ENCODE results near the gene SKP1.

DNA sequence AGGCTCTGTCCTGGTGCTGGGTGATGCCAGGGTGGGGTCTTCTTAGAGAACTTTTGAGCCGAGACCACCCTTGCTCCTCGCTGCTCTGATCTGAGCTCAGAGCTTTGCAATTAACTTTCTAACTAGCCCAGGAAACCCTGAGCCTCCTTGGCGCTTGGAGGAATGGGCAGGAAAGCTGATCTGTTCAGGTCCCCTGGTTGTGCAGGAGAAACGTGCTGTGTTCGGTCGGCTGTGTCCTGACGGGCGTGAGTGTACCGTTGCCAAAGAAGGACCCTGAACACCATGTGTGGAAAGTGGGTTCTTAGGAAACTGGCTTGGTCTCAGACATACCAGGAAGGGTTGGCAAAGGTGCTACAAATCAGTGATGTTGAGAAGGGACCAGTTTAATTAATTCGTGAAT is 60.5 kb downstream of the SKP1 start:
- TF ChIP-seq EZH2 (IDR thresholded peaks at IDR 0.05; ENCODE audit: insufficient read depth, low read length) = no peak
- TF ChIP-seq, protein P1, sequence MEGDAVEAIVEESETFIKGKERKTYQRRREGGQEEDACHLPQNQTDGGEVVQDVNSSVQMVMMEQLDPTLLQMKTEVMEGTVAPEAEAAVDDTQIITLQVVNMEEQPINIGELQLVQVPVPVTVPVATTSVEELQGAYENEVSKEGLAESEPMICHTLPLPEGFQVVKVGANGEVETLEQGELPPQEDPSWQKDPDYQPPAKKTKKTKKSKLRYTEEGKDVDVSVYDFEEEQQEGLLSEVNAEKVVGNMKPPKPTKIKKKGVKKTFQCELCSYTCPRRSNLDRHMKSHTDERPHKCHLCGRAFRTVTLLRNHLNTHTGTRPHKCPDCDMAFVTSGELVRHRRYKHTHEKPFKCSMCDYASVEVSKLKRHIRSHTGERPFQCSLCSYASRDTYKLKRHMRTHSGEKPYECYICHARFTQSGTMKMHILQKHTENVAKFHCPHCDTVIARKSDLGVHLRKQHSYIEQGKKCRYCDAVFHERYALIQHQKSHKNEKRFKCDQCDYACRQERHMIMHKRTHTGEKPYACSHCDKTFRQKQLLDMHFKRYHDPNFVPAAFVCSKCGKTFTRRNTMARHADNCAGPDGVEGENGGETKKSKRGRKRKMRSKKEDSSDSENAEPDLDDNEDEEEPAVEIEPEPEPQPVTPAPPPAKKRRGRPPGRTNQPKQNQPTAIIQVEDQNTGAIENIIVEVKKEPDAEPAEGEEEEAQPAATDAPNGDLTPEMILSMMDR (IDR thresholded peaks at IDR 0.05; ENCODE audit: insufficient read depth, low read depth, low read length) = no peak
